GM12878 (cell line): Measurements from ENCODE around the gene FLYWCH2. TPM values are rescaled to one million over a fixed set of nuclear protein-coding genes. Genes with fewer than 3 reads are reported as not detected.
A peak's percentile ranks its signal among the peaks of the same experiment; 100 is the strongest.

Experiments
- BRCA1 ChIP-seq: IDR thresholded peaks from 2 replicates; pipeline ENCODE4 v1.6.1; 2011; ENCODE audit warnings: low read depth, low read length, improper control_type of control experiment
- CHD2 ChIP-seq: IDR thresholded peaks from 2 replicates; pipeline ENCODE4 v1.6.1; 2011; ENCODE audit warnings: low read depth, low read length, improper control_type of control experiment, borderline replicate concordance
- EGR1 ChIP-seq, 2 experiments: IDR thresholded peaks; 1 replicate in 1 of 2; 2 replicates in 1 of 2; pipeline ENCODE4 v1.6.1; 2011 to 2012; ENCODE audit warnings: low read depth in 2 of 2, low read length in 2 of 2, borderline replicate concordance in 1 of 2, mild to moderate bottlenecking in 1 of 2, moderate library complexity in 1 of 2
- ESRRA ChIP-seq: IDR thresholded peaks from 2 replicates; pipeline ENCODE4 v1.6.1; 2012; ENCODE audit warnings: mild to moderate bottlenecking, low read length, improper control_type of control experiment
- ETV6 ChIP-seq, 2 experiments: fragments of 450-650 bp in 1 of 2; IDR thresholded peaks in 1 of 2; conservative IDR thresholded peaks in 1 of 2; 2 replicates each; pipeline ENCODE4 v1.6.1; 2014; ENCODE audit warnings: antibody characterized with exemption in 1 of 2, borderline replicate concordance in 1 of 2, low read depth in 1 of 2, mild to moderate bottlenecking in 1 of 2, moderate library complexity in 1 of 2
- GATAD2B ChIP-seq: fragments of 450-650 bp; conservative IDR thresholded peaks from 2 replicates; pipeline ENCODE4 v1.6.1; 2017; ENCODE audit warnings: low read depth, mild to moderate bottlenecking, moderate library complexity
- NFXL1 ChIP-seq: fragments of 450-650 bp; IDR thresholded peaks from 2 replicates; pipeline ENCODE4 v1.6.1; 2017; ENCODE audit warnings: antibody characterized with exemption, mild to moderate bottlenecking, borderline replicate concordance
- NFYB ChIP-seq: IDR thresholded peaks from 2 replicates; pipeline ENCODE4 v1.6.1; 2011; ENCODE audit warnings: low read depth, mild to moderate bottlenecking, low read length, improper control_type of control experiment, moderate library complexity; ENCODE audit not compliant: insufficient read depth
- PKNOX1 ChIP-seq: fragments of 450-650 bp; IDR thresholded peaks from 2 replicates; pipeline ENCODE4 v1.6.1; 2016; ENCODE audit warnings: mild to moderate bottlenecking
- POLR2AphosphoS2 ChIP-seq: IDR thresholded peaks from 2 replicates; pipeline ENCODE4 v1.6.1; 2011; ENCODE audit warnings: low read depth, mild to moderate bottlenecking, low read length, improper control_type of control experiment, moderate library complexity
- TCF12 ChIP-seq: IDR thresholded peaks from 2 replicates; pipeline ENCODE4 v1.6.1; 2011; ENCODE audit warnings: low read depth, mild to moderate bottlenecking, low read length
- TCF7 ChIP-seq: IDR thresholded peaks from 2 replicates; pipeline ENCODE4 v1.6.1; 2014; ENCODE audit warnings: antibody characterized with exemption, borderline replicate concordance
- ZBTB4 ChIP-seq: fragments of 450-650 bp; formaldehyde crosslinking; IDR thresholded peaks from 2 replicates; pipeline ENCODE4 v1.4.0; 2022; ENCODE audit warnings: mild to moderate bottlenecking, moderate library complexity
- ZNF274 ChIP-seq: IDR thresholded peaks from one replicate; pipeline ENCODE4 v1.8.0; 2011; ENCODE audit not compliant: insufficient read length, insufficient read depth
- ZNF622 ChIP-seq: fragments of 450-650 bp; IDR thresholded peaks from 2 replicates; pipeline ENCODE4 v1.6.1; 2017; ENCODE audit warnings: mild to moderate bottlenecking, inconsistent platforms
- polyA plus RNA-seq, 11 experiments: library from polyadenylated mRNA; depleted of rRNA in 4 of 11; unstranded in 6 of 11; stranded (reverse) in 5 of 11; fragments of >200 nt; fragmentation: Nextera tagmentation in 4 of 11; fragmentation: Illumina TruSeq in 1 of 11; extraction: Ambion mirVana in 4 of 11; extraction: Trizol in 1 of 11; gene quantifications; 1 replicate in 1 of 11; 2 replicates in 10 of 11; pipeline versions ENCODE4 v1.2.1 to v1.2.3, GENCODE V29; 2011 to 2016; ENCODE audit warnings: inconsistent platforms in 2 of 11, missing spikeins in 2 of 11, low read depth in 1 of 11
- total RNA-seq, 4 experiments: library from RNA; depleted of rRNA in 3 of 4; stranded (reverse); fragments of >200 nt in 3 of 4; fragmentation: Illumina TruSeq in 1 of 4; extraction: Trizol in 1 of 4; gene quantifications; 2 replicates each; pipeline versions ENCODE4 v1.2.1 to v1.2.3, GENCODE V29; 2013 to 2021
- TF ChIP-seq, protein P1 (sequence below): IDR thresholded peaks from 2 replicates; pipeline ENCODE4 v1.6.1; 2012; ENCODE audit warnings: improper control_type of control experiment, low read depth, low read length; ENCODE audit not compliant: insufficient replicate concordance

Gene FLYWCH2
- total and polyA plus RNA-seq, 10 of the 15 experiments (the other 5 are each of a cell fraction or from before 2014, with no cell fraction given) = 0.27 to 43.1 (median 17.7) TPM

GRCh38 chr16:2882650-2883457, at the start of gene FLYWCH2 (continued):
- no peak for TF ChIP-seq ETV6 (conservative IDR thresholded peaks at IDR 0.05 in 1 of 2, IDR thresholded peaks at IDR 0.05 in 1 of 2; ENCODE audit: borderline replicate concordance in 1 of 2, low read depth in 1 of 2)
- TF ChIP-seq, protein P1, sequence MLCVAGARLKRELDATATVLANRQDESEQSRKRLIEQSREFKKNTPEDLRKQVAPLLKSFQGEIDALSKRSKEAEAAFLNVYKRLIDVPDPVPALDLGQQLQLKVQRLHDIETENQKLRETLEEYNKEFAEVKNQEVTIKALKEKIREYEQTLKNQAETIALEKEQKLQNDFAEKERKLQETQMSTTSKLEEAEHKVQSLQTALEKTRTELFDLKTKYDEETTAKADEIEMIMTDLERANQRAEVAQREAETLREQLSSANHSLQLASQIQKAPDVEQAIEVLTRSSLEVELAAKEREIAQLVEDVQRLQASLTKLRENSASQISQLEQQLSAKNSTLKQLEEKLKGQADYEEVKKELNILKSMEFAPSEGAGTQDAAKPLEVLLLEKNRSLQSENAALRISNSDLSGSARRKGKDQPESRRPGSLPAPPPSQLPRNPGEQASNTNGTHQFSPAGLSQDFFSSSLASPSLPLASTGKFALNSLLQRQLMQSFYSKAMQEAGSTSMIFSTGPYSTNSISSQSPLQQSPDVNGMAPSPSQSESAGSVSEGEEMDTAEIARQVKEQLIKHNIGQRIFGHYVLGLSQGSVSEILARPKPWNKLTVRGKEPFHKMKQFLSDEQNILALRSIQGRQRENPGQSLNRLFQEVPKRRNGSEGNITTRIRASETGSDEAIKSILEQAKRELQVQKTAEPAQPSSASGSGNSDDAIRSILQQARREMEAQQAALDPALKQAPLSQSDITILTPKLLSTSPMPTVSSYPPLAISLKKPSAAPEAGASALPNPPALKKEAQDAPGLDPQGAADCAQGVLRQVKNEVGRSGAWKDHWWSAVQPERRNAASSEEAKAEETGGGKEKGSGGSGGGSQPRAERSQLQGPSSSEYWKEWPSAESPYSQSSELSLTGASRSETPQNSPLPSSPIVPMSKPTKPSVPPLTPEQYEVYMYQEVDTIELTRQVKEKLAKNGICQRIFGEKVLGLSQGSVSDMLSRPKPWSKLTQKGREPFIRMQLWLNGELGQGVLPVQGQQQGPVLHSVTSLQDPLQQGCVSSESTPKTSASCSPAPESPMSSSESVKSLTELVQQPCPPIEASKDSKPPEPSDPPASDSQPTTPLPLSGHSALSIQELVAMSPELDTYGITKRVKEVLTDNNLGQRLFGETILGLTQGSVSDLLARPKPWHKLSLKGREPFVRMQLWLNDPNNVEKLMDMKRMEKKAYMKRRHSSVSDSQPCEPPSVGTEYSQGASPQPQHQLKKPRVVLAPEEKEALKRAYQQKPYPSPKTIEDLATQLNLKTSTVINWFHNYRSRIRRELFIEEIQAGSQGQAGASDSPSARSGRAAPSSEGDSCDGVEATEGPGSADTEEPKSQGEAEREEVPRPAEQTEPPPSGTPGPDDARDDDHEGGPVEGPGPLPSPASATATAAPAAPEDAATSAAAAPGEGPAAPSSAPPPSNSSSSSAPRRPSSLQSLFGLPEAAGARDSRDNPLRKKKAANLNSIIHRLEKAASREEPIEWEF = no peak
- no peak for TF ChIP-seq TCF12
- no peak for TF ChIP-seq ESRRA
- TF ChIP-seq ZBTB4 (CRISPR knock-in tag) = no peak
- TF ChIP-seq GATAD2B = 0 out of 2 replicates have a peak, but pooled peaks have one; percentile 57
- no peak for TF ChIP-seq BRCA1
- peak; percentile 58 for TF ChIP-seq POLR2AphosphoS2
- no peak for TF ChIP-seq TCF7
- TF ChIP-seq EGR1 (IDR thresholded peaks at IDR 0.05; ENCODE audit: borderline replicate concordance in 1 of 2, low read depth in 2 of 2, low read length in 2 of 2) = no peak
- TF ChIP-seq ZNF622 = no peak
- TF ChIP-seq PKNOX1 = peak; percentile 96
- no peak for TF ChIP-seq ZNF274
- TF ChIP-seq NFXL1 = no peak
- TF ChIP-seq CHD2 = peak; percentile 85
- TF ChIP-seq NFYB = peak; percentile 98
